GM18951 (cell line): Measurements from ENCODE around the gene ELP5.

Experiments used
- POLR2A ChIP-seq: IDR thresholded peaks from 4 replicates; pipeline ENCODE4 v1.6.1; 2011; ENCODE audit warnings: mild to moderate bottlenecking; ENCODE audit not compliant: insufficient read length, insufficient read depth; ENCODE audit errors: extremely low read depth
- in situ Hi-C: fragments of 300-500 bp; cut with MboI; formaldehyde crosslinking; loops from one replicate; pipeline ENCODE4 v1.12.0; 2022; ENCODE audit warnings: low sequenced_read_pairs, mixed read lengths, inconsistent platforms; ENCODE audit not compliant: unreplicated experiment

Gene ELP5

DNA sequence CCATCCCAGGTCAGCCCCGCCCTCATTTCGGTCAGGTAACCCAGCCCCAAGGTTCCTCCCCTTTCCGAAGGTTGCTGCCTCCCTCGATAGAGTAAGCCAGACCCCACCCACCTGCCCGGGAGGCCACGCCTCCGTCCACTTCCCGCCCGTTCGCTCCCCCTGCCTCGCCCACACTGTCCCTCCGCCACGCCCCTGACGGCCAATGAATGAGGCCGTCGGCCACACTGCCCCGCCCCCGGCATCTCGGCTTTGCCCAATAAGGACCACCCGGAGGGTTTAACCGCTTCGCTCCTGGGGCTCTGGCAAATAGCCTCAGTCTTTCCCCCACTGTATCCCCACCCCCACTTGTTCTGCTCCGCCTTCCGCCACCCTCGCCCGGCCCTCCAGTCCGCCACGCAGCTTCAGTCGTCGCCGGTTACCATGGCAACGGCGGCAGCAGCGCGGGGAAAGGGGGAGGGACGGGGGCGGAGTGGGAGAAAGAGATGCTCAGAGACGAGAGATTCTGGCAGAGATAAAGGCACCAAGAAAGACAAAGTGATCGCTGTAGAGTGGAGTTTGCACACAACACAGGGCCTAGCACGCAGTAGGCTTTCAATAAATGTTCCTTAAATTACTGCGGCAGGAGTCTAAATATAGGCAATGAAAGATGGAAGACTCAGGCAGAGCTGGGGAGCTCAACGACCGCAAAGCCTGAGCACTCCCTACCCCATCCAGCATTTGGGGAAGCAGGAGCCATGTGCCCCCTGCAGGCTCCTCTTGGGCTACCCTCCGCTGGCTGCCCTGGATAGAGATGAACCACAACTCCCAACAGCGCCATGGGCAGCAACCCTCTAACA is 37.5 kb upstream of the ELP5 start:
- no peak for TF ChIP-seq POLR2A
- in situ Hi-C loops = no loop called here

DNA sequence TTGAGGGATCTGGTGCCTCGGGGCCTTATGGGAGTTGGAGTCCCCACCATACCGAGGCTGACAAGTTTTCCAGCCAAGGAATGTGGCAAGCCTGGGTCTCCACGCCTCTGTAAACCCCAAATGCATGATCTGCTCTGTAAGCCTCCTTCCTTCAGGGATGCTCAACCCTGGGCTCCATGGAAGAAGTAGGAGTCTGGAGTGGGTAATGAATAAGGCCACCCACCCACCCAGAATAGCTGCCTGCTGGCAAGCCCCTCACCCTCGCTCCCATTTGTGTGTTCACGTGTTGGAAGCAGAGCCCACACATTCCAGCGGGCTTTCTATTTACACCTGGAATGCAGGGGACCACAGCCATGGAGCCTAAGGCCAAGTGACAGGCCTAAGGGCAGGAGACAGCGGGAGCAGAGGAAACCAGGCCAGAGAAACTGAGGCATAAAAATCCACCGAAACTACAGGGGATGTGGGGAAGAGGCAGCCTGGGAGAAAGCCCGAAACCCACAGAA is 36.8 kb upstream of the ELP5 start:
- no peak for TF ChIP-seq POLR2A
- in situ Hi-C loops = no loop called here

DNA sequence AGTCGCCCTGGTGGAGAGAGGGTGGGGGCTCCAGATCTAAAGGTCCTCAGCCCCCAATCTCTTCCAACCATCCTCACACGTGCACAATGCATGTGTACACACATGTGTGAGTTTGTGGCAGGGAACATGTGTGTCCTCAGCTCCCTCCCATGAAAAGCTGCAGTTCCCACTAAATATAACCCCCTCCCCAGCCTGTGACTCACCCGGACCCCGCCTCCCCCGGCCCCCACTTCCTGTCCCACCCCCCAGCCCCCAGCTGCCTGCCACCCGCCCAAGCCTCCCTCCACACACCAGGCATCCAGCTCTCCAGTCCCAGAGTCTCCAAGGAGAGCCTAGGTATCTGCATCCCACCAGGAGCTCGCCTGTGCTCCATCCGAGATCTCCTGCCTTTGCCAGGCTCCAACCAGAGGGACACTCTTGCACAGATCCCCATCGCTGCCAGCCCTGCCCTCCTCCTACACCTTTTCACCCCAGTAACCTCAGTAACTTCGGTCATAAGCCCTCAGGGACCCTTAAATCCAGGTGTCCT is 36.3 kb upstream of the ELP5 start:
- in situ Hi-C loops = no loop called here
- TF ChIP-seq POLR2A = no peak

DNA sequence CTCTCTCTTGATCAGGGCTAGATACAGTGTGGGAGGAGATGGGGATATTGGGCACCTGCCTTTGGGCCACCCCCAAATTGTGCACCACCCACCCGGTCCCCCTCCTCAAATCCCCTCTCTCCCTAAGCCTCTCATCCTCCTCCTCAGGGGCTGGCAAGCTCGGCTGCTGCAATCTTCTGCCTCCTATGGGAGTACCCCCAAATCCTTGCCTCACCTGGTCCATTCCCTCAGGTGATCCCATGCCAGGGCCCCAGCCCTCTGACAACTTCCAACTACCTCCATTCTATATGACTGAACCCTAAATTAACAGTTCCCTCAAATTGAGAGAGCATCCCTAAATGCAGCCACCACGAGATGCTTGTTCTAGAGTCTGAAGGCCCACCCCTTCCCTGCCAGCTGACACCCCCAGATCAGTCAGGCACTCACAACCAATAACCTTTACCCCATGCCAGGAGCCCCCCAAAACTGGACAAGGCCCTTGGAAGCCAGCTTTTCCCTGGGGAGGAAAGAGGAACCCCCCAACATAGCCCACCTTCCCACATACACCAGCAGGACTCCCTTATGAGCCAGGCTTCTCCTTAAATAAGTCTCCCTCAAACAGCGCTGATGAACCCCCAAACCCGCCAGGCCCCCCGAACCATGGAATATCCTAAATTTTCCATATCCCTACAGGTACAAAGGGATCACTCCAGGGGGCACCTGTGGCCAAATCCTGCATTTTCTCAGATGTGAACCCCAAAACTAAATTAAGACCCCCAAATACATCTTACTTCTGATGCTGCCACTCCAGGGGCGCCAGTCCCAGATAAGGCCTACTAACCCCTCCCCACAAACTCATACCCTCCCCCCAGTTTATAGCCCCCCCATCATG is 35.5 kb upstream of the ELP5 start:
- no peak for TF ChIP-seq POLR2A
- in situ Hi-C loops = no loop called here

DNA sequence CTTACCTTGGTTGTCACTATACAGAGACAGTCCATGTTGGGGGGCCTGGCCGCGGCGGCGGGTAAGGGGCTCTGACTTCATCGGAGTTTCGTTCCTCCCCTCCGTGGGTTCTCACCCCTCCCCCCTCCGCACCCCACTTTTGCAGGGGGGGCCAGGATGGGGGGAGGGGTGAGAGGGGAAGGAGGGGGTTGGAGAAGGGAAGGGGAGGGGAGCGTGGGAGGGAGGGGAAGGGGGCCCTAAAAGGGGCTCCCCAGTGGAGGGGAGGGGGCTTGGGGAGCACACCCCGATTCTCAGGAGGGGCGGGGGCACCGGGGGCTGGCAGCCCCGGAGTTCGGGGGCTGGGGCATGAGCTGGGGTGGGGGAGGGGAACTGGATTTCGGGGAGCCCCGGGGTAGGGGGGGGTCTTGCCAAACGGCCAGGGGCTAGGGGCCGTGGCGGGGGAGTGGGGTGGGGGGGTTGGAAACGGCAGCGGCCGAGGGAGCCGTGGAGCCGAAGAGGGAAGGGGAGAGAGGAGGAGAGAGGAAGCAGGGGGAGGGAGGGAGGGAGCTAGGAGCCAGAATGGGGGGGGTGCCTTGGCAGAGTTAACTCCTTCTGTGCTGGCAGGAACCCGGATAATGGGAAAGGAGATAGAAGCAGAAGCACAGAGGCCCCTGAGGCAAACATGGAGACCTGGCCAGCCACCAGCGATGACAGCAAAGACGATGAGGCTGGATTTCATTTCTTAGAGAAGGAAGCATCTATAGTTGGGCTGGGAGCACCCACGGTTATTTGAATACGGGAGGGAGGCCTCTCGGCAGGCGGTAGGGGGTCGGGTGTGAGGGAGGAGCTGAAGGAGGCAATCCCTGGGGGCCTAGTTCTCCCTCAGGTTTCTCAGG is 34.7 kb upstream of the ELP5 start:
- no peak for TF ChIP-seq POLR2A
- in situ Hi-C loops = no loop called here

DNA sequence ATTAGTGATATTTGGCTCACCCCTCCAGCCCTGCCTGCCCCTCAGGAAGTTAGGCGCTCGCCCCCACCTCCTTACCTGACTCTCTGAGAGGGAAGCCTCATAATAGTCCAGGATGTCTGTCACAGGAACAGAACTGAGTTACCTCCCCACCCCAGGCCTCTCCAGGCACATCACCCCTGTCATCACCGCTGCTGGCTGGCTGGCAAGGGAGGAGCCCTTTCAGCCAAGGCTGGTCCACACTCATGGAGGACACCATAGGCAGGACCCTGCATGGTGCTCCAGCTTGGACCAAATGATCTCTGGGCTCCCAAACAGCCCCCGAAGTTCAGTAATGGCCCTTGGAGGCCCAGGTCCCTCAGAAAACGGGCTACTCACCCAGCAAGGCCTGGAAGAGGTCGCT is 33.8 kb upstream of the ELP5 start:
- in situ Hi-C loops = no loop called here
- no peak for TF ChIP-seq POLR2A

- in situ Hi-C loops = no loop called here
Observed at GRCh38 chr17:7218758-7219157, 33.3 kb upstream of the ELP5 start.

GRCh38 chr17:7219229-7219811 is 32.7 kb upstream of the ELP5 start:
- in situ Hi-C loops = no loop called here
- TF ChIP-seq POLR2A = no peak

More at GRCh38 chr17:7218758-7219157, 33.3 kb upstream of the ELP5 start:
- no peak for TF ChIP-seq POLR2A

DNA sequence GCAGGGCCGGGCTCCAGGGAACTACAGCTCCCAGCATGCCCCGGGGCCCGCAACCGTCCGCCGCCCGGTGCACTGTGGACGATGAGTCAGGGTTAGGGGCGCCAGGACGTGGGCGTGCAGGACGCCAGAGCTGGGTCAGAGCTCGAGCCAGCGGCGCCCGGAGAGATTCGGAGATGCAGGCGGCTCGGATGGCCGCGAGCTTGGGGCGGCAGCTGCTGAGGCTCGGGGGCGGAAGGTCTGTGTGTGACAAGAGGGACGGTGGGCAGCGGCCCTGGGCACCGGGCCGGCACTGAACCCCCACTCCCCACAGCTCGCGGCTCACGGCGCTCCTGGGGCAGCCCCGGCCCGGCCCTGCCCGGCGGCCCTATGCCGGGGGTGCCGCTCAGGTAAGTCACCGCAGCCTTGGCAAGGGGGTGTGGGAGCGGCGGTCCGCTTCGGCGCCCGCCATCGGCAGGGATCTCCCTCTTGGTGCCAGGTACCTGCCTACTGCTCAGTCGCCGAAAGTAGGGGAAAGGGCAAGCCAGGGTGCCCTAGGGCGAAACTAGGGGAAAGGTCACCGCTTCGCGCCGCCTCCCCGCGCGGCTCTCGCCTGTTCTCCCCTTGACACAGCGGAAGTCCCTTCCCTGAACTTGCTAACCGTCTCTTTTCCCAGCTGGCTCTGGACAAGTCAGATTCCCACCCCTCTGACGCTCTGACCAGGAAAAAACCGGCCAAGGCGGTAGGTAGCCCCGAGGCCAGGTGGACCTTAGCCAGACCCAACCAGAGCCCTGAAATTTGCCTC is 32.0 kb upstream of the ELP5 start, which contains the start of the genes ACADVL and DLG4:
TSS of gene ACADVL (plus strand) at position 127 of the 781 bp plus-strand sequence. CDS start at position 174, 47 bp downstream.
TSS of gene DLG4 (minus strand) at position 25 of the 781 bp plus-strand sequence.
- in situ Hi-C loops = no loop called here
- TF ChIP-seq POLR2A = peak; percentile 79

DNA sequence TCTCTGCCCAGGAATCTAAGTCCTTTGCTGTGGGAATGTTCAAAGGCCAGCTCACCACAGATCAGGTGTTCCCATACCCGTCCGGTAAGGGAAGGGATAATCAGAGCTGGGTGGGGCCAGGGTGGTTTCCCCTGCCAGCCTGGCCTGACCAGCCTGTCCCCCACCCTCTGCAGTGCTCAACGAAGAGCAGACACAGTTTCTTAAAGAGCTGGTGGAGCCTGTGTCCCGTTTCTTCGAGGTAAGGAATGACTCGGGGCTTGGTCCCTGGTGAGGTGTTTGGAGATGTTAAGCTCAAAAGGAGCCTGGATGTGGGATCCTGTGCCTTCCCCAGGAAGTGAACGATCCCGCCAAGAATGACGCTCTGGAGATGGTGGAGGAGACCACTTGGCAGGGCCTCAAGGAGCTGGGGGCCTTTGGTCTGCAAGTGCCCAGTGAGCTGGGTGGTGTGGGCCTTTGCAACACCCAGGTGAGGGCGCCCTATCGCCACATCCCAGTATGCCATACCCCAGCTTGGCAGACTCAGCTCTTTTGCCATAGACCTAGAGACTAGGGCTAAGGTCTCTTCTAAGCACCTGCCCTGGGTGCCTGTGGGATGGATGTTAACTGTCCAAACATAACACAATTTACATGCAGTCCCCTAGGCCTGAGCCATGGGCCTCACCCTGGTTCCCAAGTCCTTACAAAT is 31.3 kb upstream of the ELP5 start:
- in situ Hi-C loops = no loop called here

More for the DNA sequence above, 31.3 kb upstream of the ELP5 start:
- peak; percentile 28 for TF ChIP-seq POLR2A
